Measurements from ENCODE around the gene GLG1.

The GLG1 gene

DNA sequence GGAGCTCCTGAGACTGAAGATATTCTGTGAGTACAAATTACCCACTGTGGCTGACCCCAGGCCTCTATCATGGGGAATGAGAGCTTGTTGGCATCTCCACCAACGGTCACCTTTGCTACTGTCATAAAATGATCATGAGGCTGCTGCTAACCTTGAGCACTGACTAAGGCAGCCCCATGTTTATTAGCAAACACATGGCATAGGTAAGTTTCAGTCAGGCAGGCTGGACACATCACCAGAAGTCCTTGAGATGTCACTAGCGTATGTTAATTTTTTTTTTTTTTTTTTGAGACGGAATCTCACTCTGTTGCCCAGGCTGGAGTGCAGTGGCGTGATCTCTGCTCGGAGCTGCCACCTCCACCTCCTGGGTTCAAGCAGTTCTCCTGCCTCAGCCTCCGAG lies 1.5 kb upstream of the GLG1 start:
- DNase-seq: no peak

DNA sequence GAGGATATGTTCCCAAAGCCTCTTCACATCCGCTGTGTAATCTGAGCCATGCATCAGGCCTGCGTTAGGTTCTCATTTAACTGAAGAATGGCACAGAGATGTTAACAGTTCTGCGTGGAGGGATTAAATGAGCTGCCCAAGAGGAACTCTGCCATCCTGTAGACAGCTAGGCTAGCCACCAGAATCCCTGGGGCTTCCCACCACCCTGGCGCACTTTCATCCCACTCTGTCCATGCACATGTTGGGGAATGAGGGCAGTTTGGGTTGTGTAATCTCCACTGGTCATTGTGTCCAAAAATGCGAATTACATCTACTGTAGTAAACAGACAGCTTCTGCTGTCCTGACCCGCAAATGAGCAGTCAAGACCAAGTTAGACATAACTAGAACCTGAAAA lies 1.0 kb upstream of the GLG1 start:
- DNase-seq: no peak

DNA sequence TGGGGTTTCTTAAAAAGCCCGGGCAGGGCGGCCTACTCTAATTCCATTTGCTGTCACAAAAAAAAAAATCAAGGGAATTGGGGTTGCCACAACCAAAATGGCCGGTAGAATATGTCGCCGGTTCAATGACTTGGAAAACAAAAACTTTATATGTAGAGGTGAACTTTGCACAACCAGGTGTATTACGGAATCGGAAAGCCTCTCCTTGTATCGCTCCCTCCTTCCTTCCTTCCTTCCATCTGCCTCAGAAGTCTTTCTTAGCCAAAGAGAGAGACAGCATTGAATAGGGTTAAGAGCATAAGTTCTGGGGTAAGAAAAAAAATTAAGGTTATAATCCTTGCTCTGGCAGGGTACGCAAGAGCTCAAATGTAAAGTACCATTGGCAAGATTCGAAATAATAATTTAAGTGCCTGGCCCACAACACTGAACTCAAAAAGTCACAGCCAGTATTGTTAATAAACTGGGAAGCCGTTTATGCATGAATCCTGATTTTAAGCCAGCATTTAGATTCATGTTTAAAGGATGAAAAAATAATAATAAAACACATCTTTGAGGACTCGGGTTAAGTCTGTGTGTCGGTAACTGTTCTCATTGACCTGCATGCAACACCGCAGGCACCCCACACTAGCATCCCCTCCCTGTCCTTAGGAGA lies 522 bp upstream of the GLG1 start:
- DNase-seq: no peak

DNA sequence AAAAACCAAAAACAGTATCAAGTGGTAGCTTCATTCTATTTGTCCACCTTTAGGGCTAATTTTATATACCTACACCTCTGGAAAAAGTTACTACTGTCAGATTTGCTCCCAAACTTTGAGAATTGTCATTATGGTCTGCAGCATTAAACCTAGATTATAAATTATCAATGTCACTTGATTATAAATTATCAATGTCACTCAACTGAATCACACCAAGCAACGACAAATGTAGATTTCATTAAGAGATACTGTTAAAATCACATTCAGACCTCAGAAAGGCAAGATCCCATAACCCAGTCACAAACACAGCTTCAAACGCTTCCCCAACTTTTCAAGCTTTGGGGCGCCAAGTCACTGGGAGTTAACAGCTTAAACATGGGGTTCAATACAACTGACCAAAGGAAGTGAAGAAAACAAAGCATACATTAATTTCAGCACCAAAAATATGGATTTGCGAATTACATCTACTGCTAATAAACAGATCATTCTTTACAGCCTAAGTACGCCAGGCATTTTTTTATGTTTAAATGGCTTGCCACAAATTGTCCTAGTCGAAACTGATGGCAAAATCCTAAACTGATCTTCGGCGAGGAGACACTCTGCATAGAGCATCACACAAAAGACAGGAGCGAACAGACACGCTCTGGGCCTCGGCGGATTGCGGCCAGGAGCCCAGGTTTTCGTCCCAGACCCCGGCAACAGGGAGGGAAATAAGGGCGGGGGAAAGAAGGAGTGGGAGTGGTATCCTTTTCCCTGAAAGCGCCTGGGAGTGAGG lies 981 bp downstream of the GLG1 start:
- DNase-seq: no peak

DNA sequence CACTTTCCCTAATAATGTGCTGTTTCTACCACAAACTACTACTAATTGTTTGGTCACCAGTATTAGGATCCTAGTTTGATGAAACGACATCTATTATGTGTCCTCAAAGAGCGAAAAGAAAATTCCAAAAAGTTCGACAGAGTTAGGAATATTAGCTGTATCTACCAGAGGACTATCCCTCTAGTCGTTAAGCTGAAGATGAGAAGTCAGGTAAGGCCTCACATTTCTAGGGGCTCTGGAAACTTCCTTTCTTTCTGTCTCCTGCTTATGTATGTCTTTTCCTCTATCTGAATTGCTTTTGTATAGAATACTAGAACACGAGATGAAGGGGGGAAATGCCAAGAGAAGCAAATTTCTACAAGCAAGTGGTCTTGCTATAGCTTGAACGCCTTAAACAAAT lies 1.6 kb downstream of the GLG1 start:
- DNase-seq: no peak

DNA sequence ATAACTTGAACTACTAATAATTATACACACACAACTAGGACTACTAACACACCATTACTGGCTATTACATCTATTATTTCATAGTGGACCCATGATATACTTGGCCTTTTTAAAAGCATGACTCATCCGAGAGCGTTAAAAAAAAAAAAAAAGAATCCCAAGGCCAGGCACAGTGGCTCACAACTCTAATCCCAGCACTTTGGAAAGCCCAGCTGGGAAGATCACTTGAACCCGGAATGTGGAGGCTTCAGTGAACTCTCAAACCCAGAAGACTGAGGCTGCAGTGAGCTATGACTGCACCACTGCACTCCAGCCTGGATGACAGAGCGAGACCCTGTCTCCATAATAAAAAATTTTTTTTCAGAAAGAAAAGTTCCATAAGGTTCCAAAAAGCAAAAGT lies 3.1 kb downstream of the GLG1 start:
- no peak for DNase-seq

DNA sequence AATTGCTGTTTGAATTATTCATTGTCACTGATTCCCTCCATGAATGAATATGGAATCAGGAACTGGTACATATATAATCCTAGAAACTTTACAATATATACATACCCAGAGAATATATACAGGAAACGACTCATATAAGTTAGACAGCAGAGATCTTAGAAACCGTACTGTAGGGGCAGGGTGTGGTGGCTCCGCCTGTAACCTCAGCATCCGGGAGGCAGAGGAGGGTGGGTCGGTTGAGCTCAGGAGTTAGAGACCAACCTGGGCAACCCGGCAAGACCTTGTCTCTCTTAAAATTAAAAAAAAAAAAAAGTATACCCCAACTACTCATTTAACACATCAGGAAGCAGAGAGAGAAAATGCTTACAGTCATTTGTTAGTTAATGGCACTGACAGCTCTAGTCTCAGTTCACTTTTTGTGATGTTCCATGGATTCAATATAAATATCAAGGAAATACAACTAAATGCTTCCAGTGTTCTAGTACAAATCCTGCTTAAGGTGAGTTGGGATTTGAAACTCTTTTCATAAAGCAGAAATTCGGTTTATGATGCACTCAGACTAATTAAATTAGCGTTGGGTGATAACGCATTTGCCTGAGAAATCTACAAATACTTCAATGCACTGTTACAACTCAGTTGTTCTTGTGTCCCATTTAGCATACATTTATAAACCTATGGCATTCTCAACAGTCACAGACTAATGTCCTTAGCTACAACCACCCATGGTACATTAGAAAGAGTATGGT lies 5.6 kb downstream of the GLG1 start:
- DNase-seq: peak; percentile 75 to 78

DNA sequence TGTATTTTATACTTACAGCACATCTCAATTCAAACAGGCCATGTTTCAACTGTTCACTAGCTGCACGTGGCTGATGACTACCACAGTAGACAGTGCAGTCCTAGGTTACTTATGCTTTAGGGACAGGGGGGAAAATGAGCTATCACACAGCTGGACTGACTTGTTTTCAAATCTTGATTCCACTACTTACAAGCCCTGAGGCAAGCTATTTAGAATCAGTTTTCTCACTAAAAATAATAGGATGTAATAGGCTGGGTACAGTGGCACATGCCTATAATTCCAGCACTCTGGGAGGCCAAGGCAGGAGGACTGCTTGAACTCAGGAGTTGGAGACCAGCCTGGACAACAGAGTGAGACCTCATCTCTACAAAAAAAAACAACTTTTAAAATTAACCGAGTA lies 10.3 kb downstream of the GLG1 start:
- no peak for DNase-seq

DNA sequence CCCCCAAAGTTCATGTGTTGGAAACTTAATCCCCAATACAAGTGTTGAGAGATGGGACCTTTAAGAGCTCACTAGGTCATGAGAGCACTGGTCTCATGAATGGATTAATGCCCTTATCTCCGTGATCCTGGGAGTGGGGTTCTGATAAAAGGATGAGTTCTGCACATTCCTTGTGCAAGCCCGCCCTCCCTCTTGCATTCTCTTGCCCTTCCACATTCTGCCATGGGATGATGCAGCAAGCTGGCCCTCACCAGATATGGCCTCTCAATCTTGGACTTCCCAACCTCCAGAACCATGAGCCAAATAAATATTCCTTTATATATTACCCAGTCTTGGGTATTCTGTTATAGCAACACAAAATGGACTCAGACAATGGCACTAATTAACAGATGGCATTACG lies 14.1 kb downstream of the GLG1 start:
- no peak for DNase-seq

DNA sequence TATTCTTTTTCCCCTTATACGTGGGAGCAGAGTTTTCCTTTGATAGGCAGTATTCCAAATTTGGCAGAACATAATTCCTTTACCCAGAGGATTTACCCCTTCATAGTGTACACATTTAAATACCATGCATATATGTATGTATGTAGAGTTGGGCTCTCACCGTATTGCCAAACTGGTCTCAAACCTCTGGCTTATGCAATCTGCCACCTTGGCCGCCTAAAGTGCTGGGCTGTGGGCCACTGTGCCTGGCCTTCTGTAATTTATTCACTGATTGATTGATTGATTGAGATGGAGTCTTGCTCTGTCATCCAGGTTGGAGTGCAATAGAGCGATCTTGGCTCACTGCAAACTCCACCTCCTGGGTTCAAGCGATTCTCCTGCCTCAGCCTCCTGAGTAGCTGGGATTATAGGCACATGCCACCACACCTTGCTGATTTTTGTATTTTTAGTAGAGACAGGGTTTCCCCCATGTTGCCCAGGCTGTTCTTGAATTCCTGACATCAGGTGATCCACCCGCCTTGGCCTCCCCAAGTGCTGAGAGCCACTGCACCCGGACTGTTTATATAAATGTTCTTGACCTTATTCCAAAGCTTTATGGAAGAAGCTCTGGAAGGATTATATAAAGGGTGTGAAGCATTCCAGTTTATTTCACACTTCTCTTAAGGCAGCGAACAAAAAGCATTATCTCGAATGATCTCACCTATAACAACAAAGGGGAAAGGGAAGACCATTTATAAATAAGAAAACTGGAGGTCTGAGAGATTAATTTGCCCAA lies 14.9 kb downstream of the GLG1 start:
- no peak for DNase-seq

DNA sequence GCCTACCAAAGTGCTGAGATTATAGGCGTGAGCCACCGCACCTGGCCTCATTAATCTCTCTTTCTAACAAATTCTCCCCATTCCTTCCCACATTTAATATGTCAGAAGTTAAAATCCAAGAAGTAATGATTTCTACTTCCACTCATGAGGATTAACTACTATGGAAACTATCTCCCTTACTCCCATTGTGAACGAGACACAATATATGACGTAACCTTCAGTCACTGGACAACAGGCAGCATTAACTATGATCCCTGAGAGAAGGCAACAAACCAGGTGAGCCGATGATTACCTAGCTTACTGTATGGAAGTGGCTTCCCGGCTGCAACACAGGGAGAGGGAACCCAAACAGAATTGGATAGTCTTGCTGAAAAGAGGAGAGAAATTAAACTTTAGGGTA lies 20.0 kb downstream of the GLG1 start:
- DNase-seq: no peak

DNA sequence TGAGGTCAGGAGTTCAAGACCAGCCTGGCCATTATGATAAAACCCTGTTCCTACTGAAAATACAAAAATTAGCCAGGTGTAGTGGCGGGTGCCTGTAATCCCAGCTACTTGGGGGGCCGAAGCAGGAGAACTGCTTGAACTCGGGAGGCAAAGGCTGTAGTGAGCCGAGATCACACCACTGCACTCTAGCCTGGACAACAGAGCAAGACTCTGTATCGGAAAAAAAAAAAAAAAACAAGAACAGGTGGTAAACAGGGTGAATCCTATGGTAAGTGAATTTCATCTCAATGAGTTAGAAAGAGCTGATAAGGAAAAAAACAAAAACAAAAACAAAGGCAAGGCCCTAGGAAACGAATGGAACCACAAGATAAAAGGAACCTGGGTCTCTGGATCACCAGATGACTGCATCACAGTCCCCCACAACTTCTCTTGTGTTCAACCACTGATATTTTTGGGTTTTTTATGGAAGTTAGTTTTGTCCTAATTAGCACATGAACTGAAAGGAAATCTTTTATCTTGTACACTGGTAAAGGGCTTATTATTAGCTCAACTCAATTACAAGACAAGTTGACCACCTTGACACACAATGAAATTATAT lies 21.0 kb downstream of the GLG1 start:
- DNase-seq: no peak

DNA sequence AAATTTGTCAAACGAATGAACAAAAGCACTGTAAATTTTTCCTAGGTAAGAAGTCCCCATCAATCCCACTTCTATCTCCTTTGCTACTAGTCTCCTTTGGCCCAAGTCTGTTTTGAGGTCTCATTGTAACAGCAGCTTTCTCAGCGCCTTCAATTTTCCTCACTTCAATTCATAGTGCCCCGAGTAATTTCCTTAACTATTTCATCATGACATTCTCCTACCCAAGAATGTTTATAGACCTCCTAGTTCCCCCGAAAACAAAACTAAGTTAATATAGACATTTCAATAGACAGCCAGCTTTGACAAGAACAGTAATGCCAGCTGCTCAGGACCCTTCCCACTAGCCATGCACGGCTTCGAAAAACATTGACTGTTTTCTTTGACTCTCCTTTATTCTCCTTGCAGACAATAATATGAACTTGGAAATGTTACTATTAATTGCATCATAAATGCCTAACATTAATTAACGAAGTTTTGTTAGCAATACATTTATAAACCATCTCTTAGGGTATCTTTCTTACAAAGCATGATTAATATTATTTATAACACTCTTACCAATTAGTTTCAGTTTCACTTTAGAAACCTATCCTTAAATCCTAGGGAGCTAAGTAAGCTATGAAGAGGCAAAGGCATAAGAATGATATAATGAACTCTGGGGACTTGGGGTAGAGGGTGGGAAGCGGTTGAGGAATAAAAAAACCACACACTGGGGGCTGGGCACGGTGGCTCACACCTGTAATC lies 22.8 kb downstream of the GLG1 start:
- DNase-seq: no peak

DNA sequence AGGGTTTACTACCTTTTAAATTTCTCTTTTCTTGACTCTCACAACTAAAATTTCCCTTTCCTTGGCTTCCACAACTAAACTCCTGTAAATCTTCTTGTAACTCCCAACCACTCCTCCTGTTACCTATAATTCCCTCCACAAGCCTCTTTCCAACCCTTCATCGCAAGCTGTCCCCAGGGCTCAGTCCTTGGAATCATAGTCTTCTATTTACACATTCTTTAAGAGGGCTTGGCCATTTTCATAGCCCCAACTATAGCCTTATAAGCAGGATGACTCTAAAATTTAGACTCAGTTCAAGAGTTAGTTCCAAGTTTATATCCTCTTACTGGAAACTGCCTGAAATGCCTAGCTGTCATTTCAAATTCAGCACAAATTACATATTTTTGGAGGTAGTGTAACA lies 23.9 kb downstream of the GLG1 start:
- no peak for DNase-seq

DNA sequence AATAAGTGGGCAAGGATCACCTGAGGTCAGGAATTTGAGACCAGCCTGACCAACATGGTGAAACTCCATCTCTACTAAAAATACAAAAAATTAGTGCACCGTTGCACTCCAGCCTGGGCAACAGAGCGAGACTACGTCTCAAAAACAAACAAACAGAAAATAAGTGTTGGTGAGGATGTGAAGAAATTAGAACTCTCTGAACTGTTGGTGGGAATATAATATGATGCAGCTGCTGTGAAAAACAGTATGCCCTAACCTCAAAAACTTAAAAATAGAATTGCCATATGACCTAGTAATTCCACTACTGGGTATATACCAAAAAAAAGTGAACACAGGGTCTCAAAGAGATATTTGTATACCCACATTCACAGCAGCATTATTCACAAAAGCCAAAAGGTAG lies 26.1 kb downstream of the GLG1 start:
- DNase-seq: no peak

DNA sequence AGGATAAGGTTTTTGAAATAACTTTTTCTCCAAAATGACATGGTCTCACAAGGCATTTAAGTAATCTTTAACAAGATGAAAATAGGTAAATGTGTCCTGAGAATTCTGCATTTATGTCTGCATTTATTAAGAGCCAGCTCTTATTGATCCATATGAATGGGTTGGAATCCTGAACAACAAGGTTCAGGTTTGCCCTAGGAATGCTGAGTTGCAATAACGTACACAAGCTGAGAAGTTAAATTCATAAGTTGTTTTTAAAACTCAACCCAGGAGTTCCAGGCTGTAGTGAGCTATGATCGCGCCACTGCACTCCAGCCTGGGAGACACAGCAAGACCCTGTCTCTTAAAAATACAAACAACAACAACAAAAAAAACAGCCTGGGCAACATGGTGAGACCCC lies 28.1 kb downstream of the GLG1 start:
- no peak for DNase-seq

DNA sequence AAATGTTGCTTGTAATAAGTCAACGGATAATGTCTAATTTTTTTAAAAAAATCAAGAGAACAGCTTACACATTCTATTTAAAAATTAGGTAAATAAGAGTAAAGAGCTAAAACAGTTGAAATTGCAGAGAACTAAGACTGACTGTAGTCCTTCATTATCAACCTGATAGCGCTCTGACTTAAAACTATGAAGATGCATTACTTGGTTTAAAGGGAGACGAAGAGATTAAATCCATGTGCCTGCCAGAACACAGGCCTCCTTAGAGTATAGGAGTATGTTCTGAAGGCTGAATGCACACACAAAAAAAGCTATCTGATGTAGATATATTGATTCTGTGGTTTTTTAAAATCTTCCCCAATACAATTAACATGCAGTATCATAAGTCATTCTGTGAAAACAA lies 28.5 kb downstream of the GLG1 start:
- DNase-seq: no peak

DNA sequence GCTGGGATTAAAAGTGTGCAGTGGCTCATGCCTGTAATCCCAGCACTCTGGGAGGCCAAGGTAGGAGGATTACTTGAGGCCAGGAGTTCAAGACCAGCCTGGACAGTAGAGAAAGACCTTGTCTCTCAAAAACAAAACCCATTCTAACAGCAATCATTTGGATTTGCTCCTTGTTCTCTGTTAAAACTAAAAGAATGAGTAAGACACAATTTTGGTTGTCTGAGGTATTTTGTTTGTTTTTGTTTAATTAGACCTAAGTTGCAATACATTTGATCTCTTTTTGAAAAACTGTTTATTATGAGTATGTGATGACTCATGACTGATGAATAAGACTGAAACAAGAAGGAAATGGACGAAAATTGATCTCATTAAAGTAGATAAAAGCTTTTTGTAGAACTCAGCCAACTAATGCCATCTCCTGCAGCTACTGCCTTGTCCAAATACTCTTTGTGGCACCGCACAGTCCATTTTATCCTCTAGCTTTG lies 29.0 kb downstream of the GLG1 start:
- DNase-seq: no peak

DNA sequence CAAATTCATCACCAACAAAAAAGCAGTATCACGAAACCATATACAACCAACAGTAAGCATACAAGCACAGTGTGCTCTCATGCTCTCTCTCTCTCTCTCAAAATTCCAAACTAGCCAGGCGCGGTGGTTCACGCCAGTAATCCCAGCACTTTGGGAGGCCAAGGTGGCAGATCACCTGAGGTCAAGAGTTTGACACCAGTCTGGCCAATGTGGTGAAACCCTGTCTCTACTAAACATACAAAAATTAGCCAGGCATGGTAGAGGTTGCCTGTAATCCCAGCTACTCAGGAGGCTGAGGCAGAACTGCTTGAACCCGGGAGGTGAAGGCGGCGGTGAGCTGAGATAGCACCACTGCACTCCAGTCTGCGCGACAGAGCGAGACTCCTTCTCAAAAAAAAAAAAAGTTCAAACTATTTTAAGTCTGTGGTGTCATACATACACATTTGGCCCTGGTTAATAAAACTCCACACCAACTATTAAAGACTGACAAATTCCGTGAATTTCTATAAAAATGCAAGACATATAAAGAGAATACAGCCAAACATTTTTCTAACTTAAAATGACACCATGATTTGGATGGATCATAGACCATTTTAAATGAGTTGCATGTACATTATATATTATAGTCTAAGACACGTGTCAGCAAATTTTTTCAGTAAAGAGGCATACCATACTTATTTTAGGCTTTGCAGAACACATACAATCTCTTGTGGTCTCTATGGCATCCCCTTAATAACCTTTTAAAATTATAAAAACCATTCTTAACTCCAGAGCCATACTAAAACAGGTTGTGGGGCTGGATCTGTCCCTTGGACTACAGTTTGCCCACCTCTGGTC lies 30.9 kb downstream of the GLG1 start:
- no peak for DNase-seq

DNA sequence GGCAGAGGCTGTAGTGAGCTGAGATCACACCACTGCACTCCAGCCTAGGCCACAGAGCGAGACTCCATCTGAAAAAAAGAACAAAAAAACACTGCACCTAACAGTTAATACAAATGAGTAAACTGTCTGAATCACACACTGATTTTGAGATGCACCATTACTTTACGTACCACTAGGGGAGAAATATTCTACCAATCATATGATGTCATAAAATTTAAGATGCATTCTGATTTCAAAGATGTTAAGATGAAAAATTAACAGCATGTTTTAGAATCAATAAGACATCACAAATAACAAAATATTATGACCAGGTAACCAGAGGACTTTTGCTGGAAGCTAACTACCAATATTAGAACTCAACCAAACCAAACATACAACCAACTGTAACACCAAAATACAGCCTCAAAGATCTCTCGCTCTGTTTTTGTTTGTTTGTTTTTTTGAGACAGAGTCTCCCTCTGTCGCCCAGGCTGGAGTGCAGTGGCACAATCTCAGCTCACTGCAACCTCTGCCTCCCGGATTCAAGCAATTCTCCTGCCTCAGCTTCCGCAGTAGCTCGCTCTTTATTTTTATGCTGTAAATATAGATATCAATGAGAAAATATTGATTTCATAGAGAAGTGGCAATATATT lies 31.6 kb downstream of the GLG1 start:
- DNase-seq: no peak

DNA sequence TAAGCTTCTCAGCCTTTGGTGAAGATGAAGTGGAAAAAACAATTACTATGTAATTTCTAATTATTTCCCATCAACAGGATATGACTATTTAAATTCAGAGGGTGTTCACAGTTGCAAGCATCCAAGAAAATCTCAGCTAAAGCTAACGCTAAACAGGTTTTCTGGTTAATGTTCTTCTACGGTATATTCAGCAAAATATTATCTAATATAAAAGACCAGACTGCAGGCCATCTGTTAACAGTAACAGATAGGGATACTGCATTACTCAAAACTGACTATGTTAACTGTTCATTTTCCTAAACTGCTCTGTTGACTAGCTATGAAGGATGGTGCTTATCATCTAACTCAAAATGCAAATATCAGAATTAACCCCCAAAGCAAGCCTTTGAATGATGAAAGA lies 32.8 kb downstream of the GLG1 start:
- no peak for DNase-seq

All from CD4-positive, alpha-beta T cell treated with Interleukin-4 for 1 hour (primary cell).